NCI-H1417 (cell line): ENCODE data around the gene NFATC2IP.
"Not testable (repeated sequence)": the region's sequence is repeated elsewhere in the genome, so short reads cannot be mapped to it uniquely, and the experiment has no call there.

Source experiments
- DNase-seq, 3 experiments: peaks; one replicate each; lab custom pipeline; 2025; lab: John Stamatoyannopoulos, UW

NFATC2IP gene

DNA sequence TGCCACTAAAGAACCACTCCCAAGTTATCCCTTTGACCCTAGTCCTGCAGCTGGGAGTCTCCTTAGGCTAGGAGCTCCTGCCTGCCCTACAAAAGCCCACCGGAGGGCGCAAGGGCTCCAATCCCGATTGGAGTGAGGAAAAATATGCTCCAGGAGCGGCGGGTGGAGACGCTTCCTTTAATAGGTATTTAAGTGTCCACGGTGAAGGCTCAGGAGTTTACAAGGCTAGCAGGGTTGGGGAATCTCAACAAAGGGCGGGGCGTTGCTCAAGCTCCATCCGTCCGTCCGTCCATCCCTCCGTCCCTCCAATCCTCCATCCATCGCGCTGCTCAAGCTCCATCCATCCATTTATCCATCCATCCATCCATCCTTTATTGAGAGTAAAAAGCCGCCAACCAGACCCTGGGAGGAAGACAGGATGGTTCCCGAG lies 23.3 kb downstream of the NFATC2IP start:
- peak; percentile 29 to 79 (median 66) for DNase-seq

GRCh38 chr16:28974437-28975157 lies 23.9 kb downstream of the NFATC2IP start, which contains the start of gene SPNS1:
Gene SPNS1, plus strand, starts transcription at chr16:28974778. Its CDS starts 374 bp downstream, at chr16:28975152.
- DNase-seq: peak; percentile 90 to 96 (median 91)

DNA sequence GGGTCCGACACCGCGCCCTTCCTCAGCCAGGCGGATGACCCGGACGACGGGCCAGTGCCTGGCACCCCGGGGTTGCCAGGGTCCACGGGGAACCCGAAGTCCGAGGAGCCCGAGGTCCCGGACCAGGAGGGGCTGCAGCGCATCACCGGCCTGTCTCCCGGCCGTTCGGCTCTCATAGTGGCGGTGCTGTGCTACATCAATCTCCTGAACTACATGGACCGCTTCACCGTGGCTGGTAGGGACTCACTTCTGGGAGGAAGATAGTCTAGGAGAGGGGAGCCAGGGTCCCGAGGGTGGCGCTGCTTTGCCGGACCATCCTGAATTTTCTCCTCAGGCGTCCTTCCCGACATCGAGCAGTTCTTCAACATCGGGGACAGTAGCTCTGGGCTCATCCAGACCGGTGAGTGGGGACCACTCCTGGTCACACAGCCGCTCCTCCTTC lies 24.4 kb downstream of the NFATC2IP start:
- DNase-seq: no peak

DNA sequence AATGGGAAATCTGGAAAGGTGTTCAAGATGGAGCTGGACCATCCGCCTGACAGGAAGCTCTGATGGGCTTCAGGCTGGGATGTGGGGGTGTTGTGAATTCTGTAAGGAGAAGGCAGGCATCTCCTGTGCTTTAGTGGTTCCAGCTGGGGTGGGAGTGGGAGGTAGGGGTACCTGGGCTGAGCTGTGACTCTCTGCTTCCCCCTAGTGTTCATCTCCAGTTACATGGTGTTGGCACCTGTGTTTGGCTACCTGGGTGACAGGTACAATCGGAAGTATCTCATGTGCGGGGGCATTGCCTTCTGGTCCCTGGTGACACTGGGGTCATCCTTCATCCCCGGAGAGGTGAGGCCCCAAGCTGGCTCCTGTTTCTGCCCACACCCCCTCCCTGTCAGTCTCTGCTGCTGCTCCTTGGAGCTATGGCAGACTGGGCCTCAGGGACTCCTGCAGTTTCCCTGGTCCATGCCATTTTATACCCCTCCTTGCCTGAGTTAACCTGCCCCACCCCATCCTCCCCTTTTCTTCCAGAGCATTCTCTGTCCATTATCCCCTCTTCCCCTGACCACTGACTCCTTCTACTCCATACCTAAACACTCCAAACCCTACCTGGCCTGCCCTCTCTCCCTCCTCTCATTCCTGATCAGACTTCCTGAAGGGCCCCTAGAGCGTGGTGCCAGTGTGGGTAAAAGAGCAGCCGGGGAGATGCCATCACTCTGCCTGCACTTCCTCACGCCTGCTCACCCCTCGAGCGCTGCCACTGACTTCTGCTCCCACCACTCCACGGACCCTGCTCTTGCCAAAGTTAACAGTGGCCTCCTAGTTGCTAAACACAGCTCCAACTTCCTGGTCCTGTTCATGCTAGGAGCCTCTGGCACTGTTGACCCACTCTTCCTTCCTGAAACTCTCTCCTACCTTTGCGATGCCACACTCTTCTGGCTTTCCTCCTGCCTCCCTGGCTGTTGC lies 27.2 kb downstream of the NFATC2IP start:
- DNase-seq: peak in 1 of 3 experiments; percentile 40

DNA sequence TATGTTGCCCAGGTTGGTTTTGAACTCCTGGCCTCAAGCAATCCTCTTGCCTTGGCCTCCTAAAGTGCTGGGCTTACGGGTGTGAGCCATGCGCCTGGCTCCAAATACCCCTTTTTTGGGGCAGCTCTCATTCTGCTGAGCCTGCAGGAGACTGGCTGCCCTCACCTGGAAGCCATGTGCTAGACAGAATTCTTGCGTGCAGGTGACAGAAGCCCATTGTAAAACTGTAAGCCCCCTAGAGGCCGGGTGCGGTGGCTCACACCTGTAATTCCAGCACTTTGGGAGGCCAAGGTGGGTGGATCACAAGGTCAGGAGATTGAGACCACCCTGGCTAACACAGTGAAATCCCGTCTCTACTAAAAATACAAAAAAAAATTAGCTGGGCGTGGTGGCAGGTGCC lies 29.6 kb downstream of the NFATC2IP start:
- DNase-seq: not testable (repeated sequence)

- DNase-seq: no peak
Measured at GRCh38 chr16:28980929-28981328, 30.2 kb downstream of the NFATC2IP start.

DNA sequence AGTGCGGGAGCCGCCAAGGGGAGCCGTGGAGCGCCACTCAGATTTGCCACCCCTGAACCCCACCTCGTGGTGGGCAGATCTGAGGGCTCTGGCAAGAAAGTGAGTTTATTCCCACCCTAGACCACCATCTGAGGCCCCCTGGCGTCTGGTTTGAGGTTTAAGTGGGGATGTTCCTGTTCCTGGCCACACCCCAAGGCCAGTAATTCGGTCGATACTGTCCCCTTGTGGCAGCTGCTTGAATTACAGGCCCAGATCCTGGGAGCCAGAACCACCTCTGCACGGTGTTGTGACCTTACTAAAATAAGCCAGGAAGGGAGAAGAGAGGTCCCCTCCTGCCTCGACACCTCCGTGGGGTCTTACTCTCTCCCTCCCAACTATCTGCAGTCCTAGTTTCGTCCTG lies 30.8 kb downstream of the NFATC2IP start:
- no peak for DNase-seq

- DNase-seq: no peak
Measured at GRCh38 chr16:28982418-28982817, 31.7 kb downstream of the NFATC2IP start.

DNA sequence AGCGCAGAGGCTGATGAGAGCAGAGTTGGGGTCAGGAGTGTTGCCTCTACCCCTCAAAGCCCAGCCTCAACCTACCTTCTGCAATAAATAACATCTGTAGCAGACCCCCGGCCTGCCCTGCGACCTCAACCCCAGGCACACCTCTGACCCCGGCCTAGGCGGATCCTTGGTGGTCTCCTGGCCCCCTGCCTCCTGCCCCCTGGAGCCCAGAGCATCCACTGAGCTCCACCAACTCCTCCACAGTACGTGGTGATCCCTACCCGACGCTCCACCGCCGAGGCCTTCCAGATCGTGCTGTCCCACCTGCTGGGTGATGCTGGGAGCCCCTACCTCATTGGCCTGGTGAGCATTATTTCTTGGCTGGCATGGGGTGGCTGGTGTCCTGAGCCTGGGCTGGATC lies 32.2 kb downstream of the NFATC2IP start:
- DNase-seq: no peak

DNA sequence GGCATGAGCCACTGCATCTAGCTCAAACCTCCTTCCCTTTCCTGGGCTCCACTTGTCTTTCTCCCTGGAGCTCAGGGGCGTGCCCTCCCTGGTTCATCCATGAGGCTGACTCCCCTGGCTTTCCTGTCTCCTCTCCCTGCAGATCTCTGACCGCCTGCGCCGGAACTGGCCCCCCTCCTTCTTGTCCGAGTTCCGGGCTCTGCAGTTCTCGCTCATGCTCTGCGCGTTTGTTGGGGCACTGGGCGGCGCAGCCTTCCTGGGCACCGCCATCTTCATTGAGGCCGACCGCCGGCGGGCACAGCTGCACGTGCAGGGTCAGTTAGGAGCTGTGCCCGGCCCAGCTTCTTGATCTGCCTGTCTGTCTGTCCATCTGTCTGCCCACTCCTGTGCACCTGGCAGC lies 32.9 kb downstream of the NFATC2IP start:
- no peak for DNase-seq

DNA sequence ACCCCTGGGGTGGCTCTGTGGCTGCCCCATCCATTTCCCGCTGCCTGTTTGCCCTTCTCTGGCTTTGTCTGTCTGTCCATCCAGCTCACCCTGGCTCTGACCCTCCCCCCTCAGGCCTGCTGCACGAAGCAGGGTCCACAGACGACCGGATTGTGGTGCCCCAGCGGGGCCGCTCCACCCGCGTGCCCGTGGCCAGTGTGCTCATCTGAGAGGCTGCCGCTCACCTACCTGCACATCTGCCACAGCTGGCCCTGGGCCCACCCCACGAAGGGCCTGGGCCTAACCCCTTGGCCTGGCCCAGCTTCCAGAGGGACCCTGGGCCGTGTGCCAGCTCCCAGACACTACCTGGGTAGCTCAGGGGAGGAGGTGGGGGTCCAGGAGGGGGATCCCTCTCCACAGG lies 33.4 kb downstream of the NFATC2IP start:
- no peak for DNase-seq

DNA sequence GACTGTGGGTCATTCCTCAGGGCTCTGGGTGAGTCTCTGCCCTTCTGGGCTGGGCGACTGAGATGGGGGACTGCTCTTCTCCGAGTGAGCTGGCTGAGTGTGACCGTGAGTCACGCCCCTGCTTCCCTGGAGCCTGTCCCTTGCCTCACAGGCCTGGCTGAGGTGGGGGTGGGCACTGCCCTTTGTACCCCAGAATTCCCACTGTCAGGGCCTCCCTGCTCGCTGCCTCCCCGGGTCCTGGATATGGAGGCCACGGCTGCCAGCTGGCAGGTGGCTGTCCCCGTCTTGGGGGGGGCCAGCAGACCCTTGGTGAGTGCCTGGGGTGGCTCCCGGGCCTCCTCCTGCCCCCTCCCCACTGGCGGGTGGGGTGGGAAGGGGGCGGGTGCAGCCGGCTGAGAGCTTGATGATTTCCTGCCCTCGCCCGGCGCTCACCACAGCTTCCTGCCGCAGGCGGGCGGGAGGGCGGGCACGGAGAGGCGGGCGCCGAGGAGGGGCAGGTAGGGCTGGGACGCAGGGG lies 33.9 kb downstream of the NFATC2IP start, which contains the start of gene LAT:
Gene LAT (plus strand): TSS at position 434 of the 517 bp plus-strand sequence. CDS start 366 bp downstream, outside the sequence.
- DNase-seq: no peak

GRCh38 chr16:28985211-28986041 lies 34.7 kb downstream of the NFATC2IP start:
- DNase-seq: no peak

- no peak for DNase-seq
Measured at GRCh38 chr16:28986046-28986445, 35.3 kb downstream of the NFATC2IP start.

DNA sequence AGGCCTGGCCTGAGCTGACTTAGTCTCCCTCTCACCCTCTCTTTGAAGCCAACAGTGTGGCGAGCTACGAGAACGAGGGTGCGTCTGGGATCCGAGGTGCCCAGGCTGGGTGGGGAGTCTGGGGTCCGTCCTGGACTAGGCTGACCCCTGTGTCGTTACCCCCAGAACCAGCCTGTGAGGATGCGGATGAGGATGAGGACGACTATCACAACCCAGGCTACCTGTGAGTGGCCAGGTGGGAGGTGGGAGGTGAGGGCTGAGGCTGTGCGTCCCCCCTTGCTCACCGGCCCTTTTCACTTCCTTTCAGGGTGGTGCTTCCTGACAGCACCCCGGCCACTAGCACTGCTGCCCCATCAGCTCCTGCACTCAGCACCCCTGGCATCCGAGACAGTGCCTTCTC lies 35.8 kb downstream of the NFATC2IP start:
- DNase-seq: no peak

GRCh38 chr16:28987170-28987853 lies 36.6 kb downstream of the NFATC2IP start:
- DNase-seq: no peak

GRCh38 chr16:28989363-28989762 lies 38.6 kb downstream of the NFATC2IP start:
- no peak for DNase-seq

DNA sequence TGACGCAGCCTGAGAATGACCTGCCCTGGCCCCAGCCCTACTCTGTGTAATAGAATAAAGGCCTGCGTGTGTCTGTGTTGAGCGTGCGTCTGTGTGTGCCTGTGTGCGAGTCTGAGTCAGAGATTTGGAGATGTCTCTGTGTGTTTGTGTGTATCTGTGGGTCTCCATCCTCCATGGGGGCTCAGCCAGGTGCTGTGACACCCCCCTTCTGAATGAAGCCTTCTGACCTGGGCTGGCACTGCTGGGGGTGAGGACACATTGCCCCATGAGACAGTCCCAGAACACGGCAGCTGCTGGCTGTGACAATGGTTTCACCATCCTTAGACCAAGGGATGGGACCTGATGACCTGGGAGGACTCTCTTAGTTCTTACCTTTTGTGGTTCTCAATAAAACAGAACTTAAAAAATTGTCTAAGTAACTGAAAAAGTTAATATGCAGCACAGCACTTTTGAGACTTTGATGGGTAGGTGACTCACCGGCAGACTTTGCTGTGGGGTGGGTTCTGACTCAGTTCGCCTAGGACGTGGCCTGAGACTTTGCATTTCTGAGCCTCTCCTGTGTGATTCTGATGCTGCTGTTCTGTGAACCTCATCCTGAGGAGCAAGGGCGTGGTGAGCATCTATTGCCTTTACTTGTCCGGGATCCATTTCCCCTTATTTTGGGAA lies 39.8 kb downstream of the NFATC2IP start:
- DNase-seq: no peak

DNA sequence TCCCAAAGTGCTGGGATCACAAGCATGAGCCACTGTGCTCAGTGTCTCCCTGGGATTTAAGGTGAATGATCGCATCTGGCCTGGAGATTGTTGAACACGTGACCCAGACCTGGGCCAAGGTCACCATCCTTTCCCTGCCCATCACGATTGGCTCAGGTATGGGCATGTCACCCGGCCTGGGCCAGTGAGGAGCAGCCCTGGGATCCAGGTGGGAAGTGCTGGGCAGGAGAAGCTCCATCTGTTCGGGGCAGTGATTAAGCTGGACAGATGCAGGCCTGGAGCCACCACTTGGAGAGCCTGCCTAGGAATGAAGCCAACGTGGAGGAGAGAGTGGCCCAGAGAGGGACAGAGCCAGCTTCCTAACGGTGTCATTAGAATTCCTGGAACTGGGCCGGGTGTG lies 41.0 kb downstream of the NFATC2IP start:
- DNase-seq: no peak

DNA sequence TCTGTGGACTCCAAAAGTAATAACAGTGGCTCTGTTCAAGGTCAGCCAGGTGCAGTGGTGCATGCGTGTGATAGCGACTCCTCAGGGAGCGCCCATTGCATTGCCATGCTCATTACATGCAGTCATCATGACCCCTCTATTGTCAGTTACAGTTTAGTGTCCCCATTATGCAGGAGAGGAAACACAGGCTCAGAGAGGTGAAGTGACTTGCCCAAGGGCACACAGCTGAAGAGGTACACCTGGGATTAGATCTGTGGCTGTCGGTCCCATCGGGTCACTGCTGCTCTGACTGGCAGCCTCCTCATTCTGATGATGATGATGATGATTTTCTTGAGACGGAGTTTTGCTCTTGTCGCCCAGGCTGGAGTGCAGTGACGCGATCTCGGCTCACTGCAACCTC lies 41.8 kb downstream of the NFATC2IP start:
- no peak for DNase-seq
